HG03442 (cell line): ENCODE data around the gene RASSF4.

Experiments
- ATAC-seq: cut with Tn5 transposase; IDR thresholded peaks from one replicate; pipeline ENCODE4 v1.9.1; 2021; ENCODE audit warnings: mild to moderate bottlenecking, moderate library complexity; ENCODE audit not compliant: unreplicated experiment

The RASSF4 gene

GRCh38 chr10:44959247-44960087 lies at the start of gene RASSF4:
RASSF4 (plus strand) TSS chr10:44959802; CDS start chr10:44970203, 10,401 bp downstream.
- peak; percentile 93 for ATAC-seq

GRCh38 chr10:44909910-44910309 lies 49.7 kb upstream of the RASSF4 start:
- no peak for ATAC-seq

DNA sequence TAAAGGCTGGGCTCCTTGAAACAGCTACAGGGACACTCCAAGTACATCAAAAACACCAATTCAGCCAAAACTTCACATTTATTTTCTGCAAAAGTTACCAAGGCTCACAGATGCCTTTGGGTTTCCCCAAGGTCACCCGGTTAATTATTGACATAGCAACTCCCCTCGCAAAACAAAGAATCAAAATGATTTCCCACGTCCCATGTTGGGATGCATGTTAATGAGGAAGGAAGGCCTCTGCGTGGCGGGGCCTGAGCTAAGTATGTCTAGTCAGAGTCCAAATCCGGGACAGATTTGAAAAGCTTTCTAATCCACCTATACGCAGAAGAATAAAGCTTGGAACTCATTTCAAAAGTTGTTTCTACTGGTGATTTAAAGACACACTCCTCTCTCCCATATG lies 49.0 kb upstream of the RASSF4 start:
- no peak for ATAC-seq

- no peak for ATAC-seq
Observed at GRCh38 chr10:44911081-44911540, 48.5 kb upstream of the RASSF4 start, which contains the start of gene TMEM72. TMEM72 (plus strand) TSS chr10:44911337; CDS start chr10:44911513, 176 bp downstream.

- ATAC-seq = no peak
Observed at GRCh38 chr10:44911951-44912350, 47.7 kb upstream of the RASSF4 start.

GRCh38 chr10:44913350-44914081 lies 46.1 kb upstream of the RASSF4 start:
- ATAC-seq = no peak

- no peak for ATAC-seq
Observed at GRCh38 chr10:44914891-44915290, 44.7 kb upstream of the RASSF4 start.

- ATAC-seq = no peak
Observed at GRCh38 chr10:44916429-44916828, 43.2 kb upstream of the RASSF4 start.

DNA sequence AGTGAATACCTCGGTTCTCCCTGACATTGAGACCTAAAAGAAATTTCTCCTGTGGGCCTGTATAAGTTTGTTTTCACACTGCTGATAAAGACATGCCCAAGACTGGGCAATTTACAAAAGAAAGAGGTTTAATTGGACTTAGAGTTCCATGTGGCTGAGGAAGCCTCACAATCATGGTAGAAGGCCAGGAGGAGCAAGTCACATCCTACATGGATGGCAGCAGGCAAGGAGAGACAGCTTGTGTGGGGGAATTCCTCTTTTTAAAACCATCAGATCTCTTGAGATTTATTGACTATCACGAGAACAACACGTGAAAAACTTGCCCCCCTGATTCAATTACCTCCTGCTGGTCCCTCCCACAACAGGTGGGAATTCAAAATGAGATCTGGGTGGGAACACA lies 41.8 kb upstream of the RASSF4 start:
- no peak for ATAC-seq

DNA sequence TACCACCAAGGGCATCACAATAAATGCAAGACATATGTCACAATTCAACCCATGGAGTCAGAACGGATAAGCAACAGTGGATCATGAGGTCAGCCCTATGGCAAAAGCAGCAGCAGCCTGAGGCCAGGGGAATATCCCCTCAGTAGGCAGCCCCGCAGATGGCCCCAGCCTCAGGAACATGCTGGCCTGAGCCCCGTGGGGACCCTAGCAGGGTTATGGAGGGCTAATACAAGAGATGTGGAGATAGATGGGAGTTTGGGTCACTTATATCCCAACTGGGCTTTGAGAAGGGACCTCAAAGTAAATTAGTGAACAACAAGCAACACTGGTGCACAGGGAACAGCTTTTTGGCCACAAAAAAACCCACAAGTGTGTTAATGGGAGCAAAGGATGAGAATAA lies 39.4 kb upstream of the RASSF4 start:
- ATAC-seq = no peak

DNA sequence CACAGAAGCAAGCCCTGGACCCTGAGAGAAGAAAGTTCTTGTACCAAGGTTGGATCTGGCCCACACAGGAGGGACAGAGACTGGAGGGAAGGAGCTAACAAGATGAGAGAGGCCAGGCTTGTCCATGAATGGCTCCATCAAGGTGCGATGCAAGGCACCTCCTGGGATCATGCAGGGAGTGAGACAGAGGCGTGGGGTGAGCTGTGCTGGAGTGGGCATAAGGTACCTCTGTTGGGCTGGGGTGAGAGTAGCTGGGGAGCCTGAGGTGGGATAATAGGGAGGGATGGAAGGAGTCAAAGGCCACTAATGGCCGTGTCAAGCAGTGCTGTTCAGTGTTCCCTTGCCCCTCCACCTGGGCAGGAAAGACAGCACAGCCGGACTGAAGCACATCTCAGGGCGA lies 38.5 kb upstream of the RASSF4 start:
- ATAC-seq = no peak

DNA sequence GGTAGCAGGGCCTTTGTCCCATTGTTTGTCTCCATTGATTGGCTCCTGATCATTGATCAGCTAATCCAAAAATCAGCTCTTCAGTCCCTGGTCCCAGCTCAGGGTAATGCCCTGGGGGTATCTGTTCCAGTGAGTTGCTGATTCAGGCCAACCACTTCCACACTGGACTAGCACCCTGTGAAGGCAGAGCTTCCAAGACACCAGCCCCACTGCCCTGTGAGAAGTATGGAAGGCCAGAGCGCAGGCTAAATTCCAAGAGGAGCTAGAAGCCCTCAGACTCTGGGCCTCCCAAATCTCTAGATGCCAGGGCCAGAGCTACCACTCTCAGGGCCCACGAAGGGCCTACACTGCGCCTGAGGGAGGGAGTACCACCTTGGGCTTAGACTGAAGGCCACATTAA lies 38.1 kb upstream of the RASSF4 start:
- no peak for ATAC-seq

DNA sequence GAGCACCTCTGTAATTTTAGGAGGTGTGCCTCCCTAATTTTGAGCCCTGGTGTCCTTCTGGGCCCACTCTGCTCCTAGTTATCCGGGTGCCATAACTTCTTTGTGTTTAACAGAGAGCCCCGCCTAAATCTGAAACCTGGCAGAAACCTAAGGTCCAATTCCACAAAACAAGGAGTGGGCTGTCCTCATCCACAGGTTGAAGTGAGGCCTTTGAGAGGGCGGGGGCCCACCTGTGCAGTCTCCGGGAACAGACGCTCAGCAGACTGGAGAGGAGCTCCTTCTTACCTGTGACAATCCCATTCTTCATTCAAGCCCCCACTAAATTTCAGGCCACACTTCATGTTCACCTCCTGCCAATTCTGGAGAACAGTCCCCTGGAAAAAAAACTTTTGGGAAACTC lies 37.6 kb upstream of the RASSF4 start:
- no peak for ATAC-seq

DNA sequence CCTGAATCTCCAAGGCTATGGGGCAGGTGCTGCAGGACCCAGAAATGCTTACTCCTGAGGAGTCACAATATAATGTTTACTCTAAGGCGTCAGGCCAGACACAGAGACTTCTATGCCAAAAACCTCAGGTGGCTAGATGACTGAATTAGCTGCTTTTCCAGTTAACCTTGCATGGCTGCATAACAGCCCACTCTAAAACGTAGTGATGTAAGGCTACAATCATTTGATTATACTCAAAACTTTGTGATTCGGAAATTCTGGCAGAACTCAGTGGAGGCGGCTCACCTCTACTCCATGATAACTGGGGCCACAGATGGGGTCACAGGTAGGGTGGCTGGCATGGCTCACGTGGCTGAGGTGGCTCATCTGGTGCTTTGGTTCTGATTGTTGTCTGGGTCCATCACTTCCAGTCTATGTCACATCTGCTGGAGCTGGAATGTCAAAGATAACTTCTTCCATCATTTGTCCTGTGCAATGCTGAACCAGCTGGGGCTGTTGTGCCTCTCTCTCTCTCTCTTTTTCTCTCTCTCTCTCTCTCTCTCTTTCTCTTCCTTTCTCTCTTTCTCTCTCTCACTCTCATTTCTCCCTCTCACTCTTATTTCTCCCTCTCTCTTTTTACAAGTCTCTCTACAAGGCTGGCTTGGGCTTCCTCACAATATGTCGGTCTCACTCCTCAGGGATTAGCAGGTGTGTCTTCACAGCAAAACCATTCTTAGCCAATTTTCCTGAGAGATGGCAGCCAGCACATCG lies 36.6 kb upstream of the RASSF4 start:
- no peak for ATAC-seq

- ATAC-seq = no peak
Observed at GRCh38 chr10:44923611-44924010, 36.0 kb upstream of the RASSF4 start.

- no peak for ATAC-seq
Observed at GRCh38 chr10:44924261-44925040, 35.2 kb upstream of the RASSF4 start.

DNA sequence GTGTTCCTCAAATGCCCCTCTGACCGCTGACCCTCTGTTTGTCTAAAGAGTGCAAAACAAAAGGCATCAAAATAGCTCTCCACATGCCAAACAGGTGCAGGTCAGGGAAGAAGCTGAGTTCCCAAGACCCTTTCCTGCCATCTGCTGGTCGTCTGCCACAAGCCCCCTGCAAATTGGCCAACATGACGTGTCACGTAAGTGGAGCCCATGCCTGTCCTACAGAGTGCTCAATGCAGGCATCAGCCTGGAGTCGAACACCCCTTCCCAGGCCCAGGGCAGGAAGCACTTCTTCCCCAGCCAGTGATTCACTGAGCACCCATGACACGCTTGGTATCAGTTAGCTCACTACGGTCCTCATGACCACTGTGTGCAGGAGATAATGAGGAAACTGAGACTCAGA lies 34.4 kb upstream of the RASSF4 start:
- no peak for ATAC-seq

DNA sequence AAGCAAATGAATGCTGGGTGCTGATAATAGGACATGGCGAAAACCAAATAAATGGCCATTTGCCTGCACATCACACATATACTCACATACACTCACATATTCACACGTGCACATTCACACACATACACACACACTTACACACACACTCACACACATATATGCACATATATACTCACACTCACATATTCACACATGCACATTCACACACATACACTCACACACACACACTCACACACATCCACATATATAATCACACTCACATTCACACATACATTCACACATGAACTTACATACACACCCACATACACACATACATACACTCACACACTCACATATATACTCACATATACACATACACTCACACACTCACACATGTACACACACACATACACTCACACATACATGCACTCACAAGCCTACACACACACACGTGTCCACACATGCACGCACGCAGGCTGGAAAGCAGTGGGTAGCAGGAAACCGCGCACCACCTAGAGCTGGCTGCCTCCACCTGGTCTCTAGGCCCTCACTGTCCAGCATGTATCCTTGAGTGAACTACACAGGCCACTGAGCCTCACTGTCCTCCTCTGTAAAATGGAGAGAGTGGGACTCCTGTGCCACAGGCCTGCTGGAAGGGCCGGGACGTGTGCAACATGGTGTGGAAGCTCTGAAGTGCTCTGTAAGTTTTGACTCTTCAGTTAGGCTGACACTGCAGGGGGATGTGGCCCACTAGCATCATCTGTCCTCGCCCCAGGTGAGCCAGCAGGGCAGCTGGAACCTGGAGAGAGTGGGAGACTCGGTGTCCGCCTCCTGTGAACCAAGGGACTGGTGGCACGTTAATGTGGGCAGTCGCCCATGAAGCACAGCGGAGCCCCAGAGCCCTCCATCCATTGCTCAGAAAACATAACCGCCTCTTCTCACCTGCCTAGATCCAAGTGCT lies 33.5 kb upstream of the RASSF4 start:
- no peak for ATAC-seq

DNA sequence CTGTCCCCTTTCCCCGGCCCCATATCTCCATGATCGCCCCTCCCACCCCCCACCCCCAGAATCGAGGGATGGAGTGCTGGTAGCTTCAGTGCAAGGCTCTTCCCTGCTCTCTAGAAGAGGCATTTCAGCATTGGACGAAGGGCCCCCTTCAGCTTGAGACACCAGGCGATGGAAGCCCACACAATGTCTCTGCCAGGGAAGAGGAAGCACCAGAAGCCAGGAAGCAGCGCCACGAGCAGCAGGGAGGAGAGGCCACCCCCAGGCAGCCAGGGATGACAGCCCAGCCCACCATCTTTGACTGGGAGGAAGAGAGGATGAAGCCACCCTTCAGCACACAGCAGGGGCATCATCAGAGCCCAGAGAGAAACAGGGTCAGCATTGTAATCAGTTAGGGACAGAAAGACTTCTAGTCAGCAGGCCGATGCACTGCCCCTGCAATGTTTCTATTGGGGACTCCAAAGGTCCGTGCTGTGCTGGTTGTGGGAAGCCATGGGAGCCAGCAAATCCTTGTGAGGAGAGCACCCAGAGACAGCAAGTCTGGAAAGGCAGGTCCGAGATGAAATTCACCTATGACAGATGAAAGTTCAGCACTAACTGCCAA lies 32.8 kb upstream of the RASSF4 start:
- no peak for ATAC-seq
